Endothelial cell of umbilical vein (primary cell): ENCODE results near the gene IRF8. TPM values are rescaled to one million over a fixed set of nuclear protein-coding genes. Genes with fewer than 3 reads are reported as not detected.

Experiments used
- BruUV-seq: library from RNA; stranded (reverse); fragments of 400-500 nt; replicated peaks from 2 replicates; lab custom pipeline; 2021; lab: Mats Ljungman, UMichigan
- CTCF ChIA-PET: fragments of 300-600, 350-600 bp; sonication (Branson Sonifier 250); formaldehyde crosslinking; loops from one replicate; lab custom pipeline; 2021; ENCODE audit warnings: antibody characterized with exemption, inconsistent platforms; lab: Charles Lee
- POLR2A ChIA-PET: fragments of 300-600, 350-600 bp; sonication (Branson Sonifier 250); formaldehyde crosslinking; loops from one replicate; lab custom pipeline; 2021; ENCODE audit warnings: antibody characterized with exemption, inconsistent platforms; lab: Charles Lee
- DNase-seq: peaks from one replicate; pipeline ENCODE4 v3.0.0-alpha.2; 2011; ENCODE audit warnings: low read depth, low spot score
- FAIRE-seq: peaks from 2 replicates; lab custom pipeline; 2011; peaks lifted over from hg19 to GRCh38; lab: Jason Lieb, UNC
- H2AFZ ChIP-seq: 2 replicates; pipeline ENCODE4 v1.6.0; 2012; ENCODE audit warnings: low read depth, low read length, control low read depth, inconsistent platforms
- H3K27ac ChIP-seq: 2 replicates; pipeline ENCODE4 v1.5.1; 2011; ENCODE audit warnings: low read depth, mild to moderate bottlenecking, control low read depth, low read length, moderate library complexity; ENCODE audit not compliant: insufficient read depth
- H3K27me3 ChIP-seq, 2 experiments: 2 replicates each; pipeline versions ENCODE4 v1.6.0 to v1.6.1; 2011; ENCODE audit warnings: low read length in 2 of 2, mixed read lengths in 1 of 2; ENCODE audit not compliant: control insufficient read depth in 2 of 2, insufficient read depth in 2 of 2
- H3K36me3 ChIP-seq, 2 experiments: 2 replicates in 1 of 2; 3 replicates in 1 of 2; pipeline ENCODE4 v1.5.1; 2011; ENCODE audit warnings: low read length in 2 of 2, mild to moderate bottlenecking in 1 of 2, moderate library complexity in 1 of 2; ENCODE audit not compliant: control insufficient read depth in 2 of 2, insufficient read depth in 2 of 2; ENCODE audit errors: extremely low read depth in 1 of 2
- H3K4me1 ChIP-seq: 3 replicates; pipeline ENCODE4 v1.5.1; 2011; ENCODE audit warnings: mild to moderate bottlenecking, low read length; ENCODE audit not compliant: control insufficient read depth, insufficient read depth; ENCODE audit errors: extremely low read depth
- H3K4me2 ChIP-seq: 2 replicates; pipeline ENCODE4 v1.6.1; 2011; ENCODE audit warnings: low read length, control low read depth, mixed read lengths; ENCODE audit not compliant: insufficient read depth
- H3K4me3 ChIP-seq, 3 experiments: fragments of 200-600 bp in 1 of 3; sonication (generic), shearing (Covaris generic) in 1 of 3; replicated peaks in 1 of 3; 2 replicates each; pipeline ENCODE4 v1.5.1; 2011 to 2016; ENCODE audit warnings: control low read depth in 3 of 3, low read length in 3 of 3, mild to moderate bottlenecking in 2 of 3, inconsistent platforms in 1 of 3, low read depth in 1 of 3, moderate library complexity in 1 of 3; ENCODE audit not compliant: insufficient read depth in 1 of 3
- H3K79me2 ChIP-seq: 2 replicates; pipeline ENCODE4 v1.6.0; 2012; ENCODE audit warnings: low read length, inconsistent platforms; ENCODE audit not compliant: control insufficient read depth, insufficient read depth
- H3K9ac ChIP-seq: replicated peaks from 2 replicates; pipeline ENCODE3; 2011; ENCODE audit warnings: low read length, control low read depth; ENCODE audit not compliant: insufficient read depth; ENCODE audit errors: extremely low read depth
- H3K9me1 ChIP-seq: replicated peaks from 3 replicates; pipeline ENCODE4 v1.6.0; 2011; ENCODE audit warnings: mild to moderate bottlenecking, low read length; ENCODE audit not compliant: control insufficient read depth, insufficient read depth; ENCODE audit errors: extremely low read depth
- H3K9me3 ChIP-seq: replicated peaks from 2 replicates; pipeline ENCODE4 v1.5.1; 2012; ENCODE audit warnings: low read length, inconsistent platforms; ENCODE audit not compliant: control insufficient read depth, insufficient read depth
- H4K20me1 ChIP-seq: replicated peaks from 2 replicates; pipeline ENCODE3; 2011; ENCODE audit warnings: mild to moderate bottlenecking, low read length; ENCODE audit not compliant: control insufficient read depth, insufficient read depth; ENCODE audit errors: extremely low read depth
- EZH2 ChIP-seq: IDR thresholded peaks from 2 replicates; pipeline ENCODE4 v1.6.1; 2012; ENCODE audit warnings: borderline replicate concordance, low read depth, mild to moderate bottlenecking, moderate library complexity, low read length, inconsistent platforms; ENCODE audit not compliant: severe bottlenecking
- FOS ChIP-seq: IDR thresholded peaks from 2 replicates; pipeline ENCODE4 v1.6.1; 2011; ENCODE audit warnings: mild to moderate bottlenecking, low read length, moderate library complexity, borderline replicate concordance; ENCODE audit not compliant: insufficient read depth
- GATA2 ChIP-seq: IDR thresholded peaks from 2 replicates; pipeline ENCODE4 v1.7.0; 2011; ENCODE audit warnings: low read depth, mild to moderate bottlenecking, moderate library complexity, mixed read lengths, low read length; ENCODE audit not compliant: insufficient read length, insufficient read depth
- JUN ChIP-seq: IDR thresholded peaks from 2 replicates; pipeline ENCODE4 v1.6.1; 2011; ENCODE audit warnings: borderline replicate concordance, low read depth; ENCODE audit not compliant: insufficient read length, insufficient read depth
- MYC ChIP-seq: IDR thresholded peaks from one replicate; pipeline ENCODE4 v1.6.1; 2011; ENCODE audit warnings: mild to moderate bottlenecking, low read depth, low read length
- POLR2A ChIP-seq: IDR thresholded peaks from 2 replicates; pipeline ENCODE4 v1.6.1; 2012; ENCODE audit warnings: low read depth, mild to moderate bottlenecking, control low read depth, low read length
- POLR2AphosphoS5 ChIP-seq: IDR thresholded peaks from 2 replicates; pipeline ENCODE4 v1.6.1; 2012; ENCODE audit warnings: low read depth, mild to moderate bottlenecking, control low read depth, low read length, moderate library complexity; ENCODE audit not compliant: insufficient read depth
- dilution Hi-C: fragments of 300-500 bp; cut with MboI; formaldehyde crosslinking; loops from one replicate; pipeline ENCODE4 v1.15.0; 2019; ENCODE audit warnings: low sequenced_read_pairs; ENCODE audit not compliant: extremely low pct_ligation_motif_present
- intact Hi-C: fragments of 100-400 bp; cut with micrococcal nuclease; formaldehyde crosslinking; loops from one replicate; pipeline ENCODE4 v1.10.0; 2022
- polyA plus RNA-seq, 4 experiments: library from polyadenylated mRNA; depleted of rRNA in 3 of 4; stranded (reverse) in 3 of 4; unstranded in 1 of 4; fragments of >200 nt; gene quantifications; 2 replicates each; pipeline versions ENCODE4 v1.2.1 to v1.2.3, GENCODE V29; 2011 to 2012; ENCODE audit warnings: missing spikeins in 1 of 4
- total RNA-seq: library from RNA; stranded (reverse); gene quantifications from 2 replicates; pipeline ENCODE4 v1.2.3, GENCODE V29; 2021
- TF ChIP-seq, protein P1 (sequence below): IDR thresholded peaks from 2 replicates; pipeline ENCODE4 v1.6.1; 2011; ENCODE audit not compliant: insufficient read depth, insufficient read length
- TF ChIP-seq, protein P2 (sequence below), 2 donors: IDR thresholded peaks; 1 replicate in 1 of 2; 2 replicates in 1 of 2; pipeline ENCODE4 v1.5.1; 2011; ENCODE audit warnings: low read length in 2 of 2, mild to moderate bottlenecking in 2 of 2, moderate library complexity in 2 of 2, control low read depth in 1 of 2, inconsistent platforms in 1 of 2, low read depth in 1 of 2; ENCODE audit not compliant: insufficient read depth in 1 of 2; ENCODE audit errors: extremely low read depth in 1 of 2

IRF8 gene
- total and polyA plus RNA-seq, 2 donors (not counting 3 experiments of a cell fraction or from before 2014, with no cell fraction given): not detected

DNA sequence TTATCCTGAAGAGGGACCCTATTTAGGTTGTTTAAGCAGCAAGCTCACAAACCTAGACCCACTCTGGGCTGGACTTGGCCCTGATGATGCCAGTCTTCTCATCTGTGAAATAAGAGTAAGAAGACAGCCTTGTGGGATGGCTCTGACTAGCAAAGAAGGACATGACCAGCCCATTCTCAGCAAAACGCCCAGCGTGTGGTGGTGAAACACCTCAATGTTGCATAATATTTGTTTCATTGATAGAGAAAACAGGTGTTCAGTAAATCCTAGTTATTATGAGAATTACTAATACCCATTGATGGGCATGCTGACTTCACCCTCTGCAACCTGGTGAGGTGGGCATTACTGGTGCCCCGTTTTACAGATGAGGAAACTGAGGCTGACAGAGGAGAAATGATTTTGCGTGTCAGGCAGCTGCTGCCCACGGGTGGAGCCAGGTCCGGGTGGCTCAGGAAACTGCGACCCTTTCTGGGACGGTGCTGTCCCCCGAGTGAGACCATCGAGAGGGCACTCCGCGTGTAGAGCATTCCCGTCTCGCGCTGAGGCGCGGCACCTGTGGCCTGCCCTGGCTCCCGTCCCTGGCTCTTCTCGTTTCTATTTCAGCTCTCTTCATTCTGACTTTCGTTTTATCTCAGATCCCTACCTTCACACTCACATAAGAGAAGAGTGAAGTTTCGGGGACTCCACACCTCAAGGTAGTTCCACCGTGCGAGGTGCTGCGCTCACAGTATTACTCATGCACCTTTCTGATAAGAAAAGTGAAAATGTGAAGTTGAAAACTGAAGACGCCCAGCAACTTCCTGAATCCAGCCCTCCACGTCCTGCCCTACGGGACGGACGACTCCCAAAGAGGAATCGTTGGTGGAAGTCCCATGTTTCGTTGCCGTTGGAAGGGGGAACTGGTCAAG is 48.5 kb downstream of the IRF8 start:
- H3K79me2 ChIP-seq: no peaks in the 10 kb centered on the region
- no peak overlapping the region for H3K9ac ChIP-seq
- DNase-seq (no peak), FAIRE-seq (no peak)
- no peaks in the 10 kb centered on the region for H3K9me3 ChIP-seq
- dilution Hi-C loops: no loop called here
- ChIA-PET CTCF (interaction anchor here (1.0 kb wide), 1 partner anchor 126 kb away, joined by 3 read pairs; no protein-coding TSS in a partner anchor), POLR2A (no interaction called here)
- H3K27ac ChIP-seq: no peak overlapping the region
- no peaks in the 10 kb centered on the region for H4K20me1 ChIP-seq
- intact Hi-C loops: no loop called here
- no peaks in the 10 kb centered on the region for H3K36me3 ChIP-seq
- peaks cover 0 to 5% of the 10 kb centered on the region in 2 experiments for H3K27me3 ChIP-seq
- H3K9me1 ChIP-seq: no peaks in the 10 kb centered on the region
- H3K4me3 ChIP-seq: no peak overlapping the region
- H2AFZ ChIP-seq: no peak overlapping the region
- no peak for TF ChIP-seq EZH2
- TF ChIP-seq JUN: no peak
- TF ChIP-seq FOS: no peak
- TF ChIP-seq, protein P1, sequence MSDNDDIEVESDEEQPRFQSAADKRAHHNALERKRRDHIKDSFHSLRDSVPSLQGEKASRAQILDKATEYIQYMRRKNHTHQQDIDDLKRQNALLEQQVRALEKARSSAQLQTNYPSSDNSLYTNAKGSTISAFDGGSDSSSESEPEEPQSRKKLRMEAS: no peak
- no peak for TF ChIP-seq POLR2AphosphoS5
- no peak for TF ChIP-seq POLR2A
- no peak for TF ChIP-seq MYC
- no peak for TF ChIP-seq GATA2
- TF ChIP-seq, protein P2, sequence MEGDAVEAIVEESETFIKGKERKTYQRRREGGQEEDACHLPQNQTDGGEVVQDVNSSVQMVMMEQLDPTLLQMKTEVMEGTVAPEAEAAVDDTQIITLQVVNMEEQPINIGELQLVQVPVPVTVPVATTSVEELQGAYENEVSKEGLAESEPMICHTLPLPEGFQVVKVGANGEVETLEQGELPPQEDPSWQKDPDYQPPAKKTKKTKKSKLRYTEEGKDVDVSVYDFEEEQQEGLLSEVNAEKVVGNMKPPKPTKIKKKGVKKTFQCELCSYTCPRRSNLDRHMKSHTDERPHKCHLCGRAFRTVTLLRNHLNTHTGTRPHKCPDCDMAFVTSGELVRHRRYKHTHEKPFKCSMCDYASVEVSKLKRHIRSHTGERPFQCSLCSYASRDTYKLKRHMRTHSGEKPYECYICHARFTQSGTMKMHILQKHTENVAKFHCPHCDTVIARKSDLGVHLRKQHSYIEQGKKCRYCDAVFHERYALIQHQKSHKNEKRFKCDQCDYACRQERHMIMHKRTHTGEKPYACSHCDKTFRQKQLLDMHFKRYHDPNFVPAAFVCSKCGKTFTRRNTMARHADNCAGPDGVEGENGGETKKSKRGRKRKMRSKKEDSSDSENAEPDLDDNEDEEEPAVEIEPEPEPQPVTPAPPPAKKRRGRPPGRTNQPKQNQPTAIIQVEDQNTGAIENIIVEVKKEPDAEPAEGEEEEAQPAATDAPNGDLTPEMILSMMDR (IDR thresholded peaks at IDR 0.05; ENCODE audit: extremely low read depth in 1 of 2, insufficient read depth in 1 of 2, low read depth in 1 of 2, low read length in 2 of 2): no peak
- H3K4me2 ChIP-seq: no peak overlapping the region
- BruUV-seq: no TSS peak
- H3K4me1 ChIP-seq: no peaks in the 10 kb centered on the region
